ENCODE results near the gene NR1H4.
"Not testable (repeated sequence)": the region's sequence is repeated elsewhere in the genome, so short reads cannot be mapped to it uniquely, and the experiment has no call there.

The NR1H4 gene

GRCh38 chr12:100473716-100474150 lies at the start of gene NR1H4:
NR1H4 (plus strand) TSS chr12:100473866; CDS start chr12:100493324, 19,458 bp downstream.
- DNase-seq = no peak

GRCh38 chr12:100426145-100426544 lies 47.5 kb upstream of the NR1H4 start:
- no peak for DNase-seq

- DNase-seq = no peak
These were observed 46.6 kb upstream of the NR1H4 start for GRCh38 chr12:100427078-100427477.

GRCh38 chr12:100430251-100430650 lies 43.4 kb upstream of the NR1H4 start:
- DNase-seq = not testable (repeated sequence)

GRCh38 chr12:100433701-100434100 lies 40.0 kb upstream of the NR1H4 start:
- DNase-seq = no peak

GRCh38 chr12:100434177-100434576 lies 39.5 kb upstream of the NR1H4 start:
- DNase-seq = no peak

- no peak for DNase-seq
These were observed 37.7 kb upstream of the NR1H4 start for GRCh38 chr12:100435957-100436356.

- no peak for DNase-seq
These were observed 36.4 kb upstream of the NR1H4 start for GRCh38 chr12:100437038-100437841.

GRCh38 chr12:100439797-100440196 lies 33.9 kb upstream of the NR1H4 start:
- no peak for DNase-seq

GRCh38 chr12:100442403-100442802 lies 31.3 kb upstream of the NR1H4 start:
- no peak for DNase-seq

- DNase-seq = no peak
These were observed 30.2 kb upstream of the NR1H4 start for GRCh38 chr12:100443434-100443833.

- no peak for DNase-seq
These were observed 28.6 kb upstream of the NR1H4 start for GRCh38 chr12:100445081-100445481.

- no peak for DNase-seq
These were observed 26.3 kb upstream of the NR1H4 start for GRCh38 chr12:100447381-100447780.

- no peak for DNase-seq
These were observed 25.0 kb upstream of the NR1H4 start for GRCh38 chr12:100448656-100449055.

GRCh38 chr12:100450735-100451134 lies 22.9 kb upstream of the NR1H4 start:
- DNase-seq = no peak

- DNase-seq = no peak
These were observed 19.7 kb upstream of the NR1H4 start for GRCh38 chr12:100453951-100454350.

- DNase-seq = no peak
These were observed 17.8 kb upstream of the NR1H4 start for GRCh38 chr12:100455896-100456295.

- no peak for DNase-seq
These were observed 15.5 kb upstream of the NR1H4 start for GRCh38 chr12:100458191-100458590.

- no peak for DNase-seq
These were observed 13.0 kb upstream of the NR1H4 start for GRCh38 chr12:100460702-100461101.

- no peak for DNase-seq
These were observed 12.2 kb upstream of the NR1H4 start for GRCh38 chr12:100461330-100461973.

- DNase-seq = no peak
These were observed 10.0 kb upstream of the NR1H4 start for GRCh38 chr12:100463661-100464060.

GRCh38 chr12:100464529-100464928 lies 9.1 kb upstream of the NR1H4 start:
- no peak for DNase-seq

GRCh38 chr12:100468126-100468525 lies 5.5 kb upstream of the NR1H4 start:
- DNase-seq = no peak

- no peak for DNase-seq
These were observed 1.3 kb upstream of the NR1H4 start for GRCh38 chr12:100472325-100472724.
